Spleen (tissue), 11 donors: Measurements from ENCODE around the gene LRRC34. TPM values are rescaled to one million over a fixed set of nuclear protein-coding genes. Genes with fewer than 3 reads are reported as not detected.

ENCODE experiments used
- DNase-seq: peaks from one replicate; pipeline ENCODE4 v3.0.0-alpha.2; 2020
- H3K27ac ChIP-seq, 8 donors: fragments of 200-600 bp; sonication (generic) in 7 of 8; 1 replicate in 4 of 8; 2 replicates in 4 of 8; pipeline versions ENCODE4 v1.5.0 to v1.8.0; 2016 to 2021; ENCODE audit warnings: inconsistent platforms in 4 of 8, mild to moderate bottlenecking in 4 of 8, moderate library complexity in 1 of 8
- H3K27me3 ChIP-seq, 7 donors: fragments of 200-600 bp; sonication (generic) in 6 of 7; replicated peaks in 1 of 7; 1 replicate in 4 of 7; 2 replicates in 3 of 7; pipeline versions ENCODE4 v1.5.0 to v1.8.0; 2016 to 2021; ENCODE audit warnings: inconsistent platforms in 3 of 7, mild to moderate bottlenecking in 1 of 7
- H3K36me3 ChIP-seq, 6 donors: fragments of 200-600 bp; sonication (generic) in 5 of 6; 1 replicate in 4 of 6; 2 replicates in 2 of 6; pipeline versions ENCODE4 v1.5.0 to v1.8.0; 2016 to 2021; ENCODE audit warnings: inconsistent platforms in 2 of 6
- H3K4me1 ChIP-seq, 6 donors: fragments of 200-600 bp; sonication (generic) in 5 of 6; 1 replicate in 3 of 6; 2 replicates in 3 of 6; pipeline versions ENCODE4 v1.5.0 to v1.8.0; 2016 to 2021; ENCODE audit warnings: inconsistent platforms in 3 of 6
- H3K4me3 ChIP-seq, 8 donors: fragments of 200-600 bp; sonication (generic) in 7 of 8; 1 replicate in 4 of 8; 2 replicates in 4 of 8; pipeline versions ENCODE4 v1.5.0 to v1.8.0; 2016 to 2021; ENCODE audit warnings: inconsistent platforms in 4 of 8, mild to moderate bottlenecking in 4 of 8, moderate library complexity in 2 of 8
- H3K9me3 ChIP-seq, 8 donors: fragments of 200-600 bp; sonication (generic) in 7 of 8; 1 replicate in 4 of 8; 2 replicates in 4 of 8; pipeline versions ENCODE4 v1.5.0 to v1.8.0; 2016 to 2021; ENCODE audit warnings: inconsistent platforms in 4 of 8
- CTCF ChIP-seq, 11 experiments: fragments of 200-600 bp in 7 of 11; fragments of 450-650 bp in 4 of 11; sonication (generic) in 4 of 11; IDR thresholded peaks in 8 of 11; conservative IDR thresholded peaks in 3 of 11; 1 replicate in 7 of 11; 2 replicates in 4 of 11; pipeline versions ENCODE4 v1.4.0 to v1.8.0; 2016 to 2021; ENCODE audit warnings: antibody characterized with exemption in 11 of 11, inconsistent platforms in 4 of 11, mild to moderate bottlenecking in 1 of 11
- POLR2A ChIP-seq, 3 donors: fragments of 450-650 bp; IDR thresholded peaks; one replicate each; pipeline ENCODE4 v1.5.1; 2017; ENCODE audit warnings: antibody characterized with exemption in 3 of 3, mild to moderate bottlenecking in 1 of 3
- POLR2AphosphoS5 ChIP-seq, 3 donors: sonication (generic); formaldehyde crosslinking; IDR thresholded peaks; one replicate each; pipeline ENCODE4 v1.5.1; 2017; ENCODE audit warnings: antibody characterized with exemption in 3 of 3
- WGBS, 5 donors: extraction: QIAGEN DNeasy Blood & Tissue Kit in 3 of 5; methylation state at CpG; one replicate each; pipeline versions ENCODE4 v1.1.5 to v1.1.7; 2013 to 2018; 5-methylcytosine and 5-hydroxymethylcytosine counted together
- intact Hi-C: fragments of 100-400 bp; cut with DNase I; formaldehyde crosslinking; loops from one replicate; pipeline ENCODE4 v1.15.0; 2023; ENCODE audit warnings: low total_unique reads
- polyA plus RNA-seq, 3 donors: library from polyadenylated mRNA; stranded (reverse); fragments of 200-250 nt; gene quantifications; one replicate each; pipeline ENCODE4 v1.2.1, GENCODE V29; 2013
- total RNA-seq, 7 donors: library from RNA; depleted of rRNA in 3 of 7; stranded (reverse); fragments of >200 nt in 3 of 7; fragmentation: NEBNext Ultra II Directional in 4 of 7; extraction: Animal tissue kit (Norgen Biotek cat#: 25700) in 4 of 7; gene quantifications; one replicate each; pipeline versions ENCODE4 v1.1.0 to v1.2.1, GENCODE V29; 2016 to 2021
- donor health status: healthy with polysubstance abuse.
- donor health status: DM: no; HTN: no; CAD: no; lungs with moderate emphysema.
- donor health status: DM: no; HTN: no; CAD: no.
- donor health status: Bipolar disorder and iron deficiency.
- donor health status: healthy.
- donor health status: DM: no; HTN: no; CAD: no.
- donor health status: DM: yes; HTN: yes; CAD: no.

LRRC34 gene
- total and polyA plus RNA-seq, 10 donors = 1.2 to 8.9 (median 4.4) TPM

DNA sequence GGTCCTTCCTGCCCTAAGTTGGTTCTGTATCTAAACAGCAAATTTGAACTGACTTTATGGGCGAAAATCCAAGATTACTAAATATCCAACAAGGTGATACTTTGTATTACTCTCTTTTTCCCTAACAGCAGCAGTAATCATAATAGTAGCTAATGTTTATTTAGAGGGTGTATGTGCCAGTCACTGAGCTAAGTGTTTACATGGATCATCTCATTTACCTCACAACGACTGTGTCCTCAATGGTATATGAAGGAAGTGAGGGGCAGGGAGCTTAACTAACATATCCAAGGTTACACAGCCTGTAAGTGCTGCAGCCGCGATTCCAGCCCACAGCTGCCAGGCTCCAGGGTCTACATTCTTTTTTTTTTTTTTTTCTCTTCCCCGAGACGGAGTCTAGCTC, 10.3 kb upstream of the LRRC34 start:
- H3K27me3 ChIP-seq = no peaks in the 10 kb centered on the region
- intact Hi-C loops = no loop called here
- H3K4me3 ChIP-seq = no peak overlapping the region
- WGBS, 5 donors = 64 to 89% (median 75%) methylated on average over 6 of the region's 6 CpGs
- H3K36me3 ChIP-seq = no peaks in the 10 kb centered on the region
- H3K4me1 ChIP-seq = no peaks in the 10 kb centered on the region
- H3K27ac ChIP-seq = no peak overlapping the region
- no peak for DNase-seq
- no peaks in the 10 kb centered on the region for H3K9me3 ChIP-seq
- TF ChIP-seq CTCF (IDR thresholded peaks at IDR 0.05 in 8 of 11, conservative IDR thresholded peaks at IDR 0.05 in 3 of 11) (no peak), POLR2A (IDR thresholded peaks at IDR 0.05) (no peak), POLR2AphosphoS5 (IDR thresholded peaks at IDR 0.05) (no peak)

- H3K9me3 ChIP-seq = no peaks in the 10 kb centered on the region
- no peak overlapping the region for H3K4me3 ChIP-seq
- no peaks in the 10 kb centered on the region for H3K36me3 ChIP-seq
- H3K4me1 ChIP-seq = no peaks in the 10 kb centered on the region
- no peak for DNase-seq
- H3K27me3 ChIP-seq = no peaks in the 10 kb centered on the region
- TF ChIP-seq CTCF (IDR thresholded peaks at IDR 0.05 in 8 of 11, conservative IDR thresholded peaks at IDR 0.05 in 3 of 11) = no peak
- TF ChIP-seq POLR2A (IDR thresholded peaks at IDR 0.05) = no peak
- no peak for TF ChIP-seq POLR2AphosphoS5 (IDR thresholded peaks at IDR 0.05)
- intact Hi-C loops = no loop called here
- H3K27ac ChIP-seq = no peak overlapping the region
- 94 to 97% (median 96%) methylated on average over 20 of the region's 20 CpGs for WGBS, 5 donors
Measured at GRCh38 chr3:169822540-169822939, 9.8 kb upstream of the LRRC34 start.

DNA sequence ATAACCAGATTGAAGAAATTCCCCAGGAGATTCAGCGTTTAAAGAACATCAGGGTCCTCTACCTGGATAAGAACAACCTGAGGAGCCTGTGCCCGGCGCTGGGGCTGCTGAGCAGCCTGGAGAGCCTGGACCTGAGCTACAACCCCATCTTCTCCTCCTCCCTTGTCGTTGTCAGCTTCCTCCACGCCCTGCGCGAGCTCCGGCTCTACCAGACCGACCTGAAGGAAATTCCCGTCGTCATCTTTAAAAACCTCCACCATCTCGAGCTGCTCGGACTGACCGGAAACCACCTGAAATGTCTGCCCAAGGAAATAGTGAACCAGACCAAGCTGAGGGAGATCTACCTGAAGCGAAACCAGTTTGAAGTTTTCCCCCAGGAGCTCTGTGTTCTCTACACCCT, 9.4 kb upstream of the LRRC34 start:
- no peaks in the 10 kb centered on the region for H3K27me3 ChIP-seq
- TF ChIP-seq POLR2A (IDR thresholded peaks at IDR 0.05) (no peak), POLR2AphosphoS5 (IDR thresholded peaks at IDR 0.05) (no peak), CTCF (IDR thresholded peaks at IDR 0.05 in 8 of 11, conservative IDR thresholded peaks at IDR 0.05 in 3 of 11) (no peak)
- DNase-seq = no peak
- H3K9me3 ChIP-seq = no peaks in the 10 kb centered on the region
- no peaks in the 10 kb centered on the region for H3K4me1 ChIP-seq
- WGBS, 5 donors = 89 to 95% (median 93%) methylated on average over 15 of the region's 15 CpGs
- no peak overlapping the region for H3K27ac ChIP-seq
- intact Hi-C loops = no loop called here
- H3K36me3 ChIP-seq = no peaks in the 10 kb centered on the region
- no peak overlapping the region for H3K4me3 ChIP-seq

DNA sequence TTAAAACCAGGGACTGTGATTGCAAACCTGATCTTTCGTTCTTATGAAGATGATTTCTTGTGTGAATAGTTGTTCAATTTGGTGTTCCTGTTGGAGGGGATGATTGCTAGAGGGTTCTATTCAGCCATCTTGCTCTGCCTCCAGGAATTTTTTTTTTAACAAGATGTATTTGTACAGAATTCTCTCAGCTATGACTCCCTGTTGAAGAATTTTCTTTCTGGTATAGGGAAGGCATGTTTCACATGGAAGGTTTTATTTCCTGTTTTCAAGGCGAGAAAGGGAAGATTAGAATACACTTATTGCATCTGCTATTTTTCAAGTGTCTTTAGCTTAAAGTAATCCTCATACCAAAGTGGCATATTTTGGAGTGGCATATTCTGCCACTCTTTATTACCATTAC, 5.6 kb upstream of the LRRC34 start:
- Histone ChIP-seq H3K36me3 (no peaks in the 10 kb centered on the region), H3K27ac (no peak overlapping the region), H3K4me3 (no peak overlapping the region), H3K4me1 (peaks cover 1 to 12% (median 10%) of the 10 kb centered on the region in 6 donors), H3K27me3 (no peaks in the 10 kb centered on the region), H3K9me3 (peaks cover 0 to 16% (median 11%) of the 10 kb centered on the region in 8 donors)
- no peak for TF ChIP-seq CTCF (IDR thresholded peaks at IDR 0.05 in 8 of 11, conservative IDR thresholded peaks at IDR 0.05 in 3 of 11)
- no peak for TF ChIP-seq POLR2A (IDR thresholded peaks at IDR 0.05)
- no peak for TF ChIP-seq POLR2AphosphoS5 (IDR thresholded peaks at IDR 0.05)
- 51 to 70% (median 62%) methylated on average over 2 of the region's 2 CpGs for WGBS, 5 donors
- DNase-seq = no peak
- intact Hi-C loops = no loop called here
